H9 (cell line): ENCODE measurements around the gene MEF2C. TPM values are rescaled to one million over a fixed set of nuclear protein-coding genes. Genes with fewer than 3 reads are reported as not detected.

Experiments used
- DNase-seq: peaks from one replicate; pipeline ENCODE4 v3.0.0-alpha.2; 2017
- H2AFZ ChIP-seq: one replicate; pipeline ENCODE4 v1.6.1; 2013; ENCODE audit warnings: mild to moderate bottlenecking, low read length, control low read depth, moderate library complexity
- H2AK5ac ChIP-seq: 2 replicates; pipeline ENCODE4 v1.6.1; 2013; ENCODE audit warnings: low read length, control low read depth, mixed read lengths; ENCODE audit not compliant: insufficient read length
- H2BK120ac ChIP-seq: one replicate; pipeline ENCODE4 v1.6.1; 2013; ENCODE audit warnings: low read depth, mild to moderate bottlenecking, low read length, control low read depth, inconsistent platforms; ENCODE audit not compliant: poor library complexity, severe bottlenecking
- H2BK12ac ChIP-seq: 2 replicates; pipeline ENCODE4 v1.6.1; 2013; ENCODE audit warnings: low read length, control low read depth, mixed read lengths, low read depth; ENCODE audit not compliant: insufficient read length
- H2BK15ac ChIP-seq: 2 replicates; pipeline ENCODE4 v1.6.1; 2013; ENCODE audit warnings: low read depth, low read length, control low read depth
- H2BK20ac ChIP-seq: one replicate; pipeline ENCODE4 v1.6.1; 2013; ENCODE audit warnings: low read depth, mild to moderate bottlenecking, low read length, control low read depth, inconsistent platforms; ENCODE audit not compliant: poor library complexity, severe bottlenecking
- H2BK5ac ChIP-seq: 2 replicates; pipeline ENCODE4 v1.6.1; 2013; ENCODE audit warnings: low read length, control low read depth, mixed read lengths; ENCODE audit not compliant: insufficient read length
- H3K14ac ChIP-seq: 2 replicates; pipeline ENCODE4 v1.6.1; 2013; ENCODE audit warnings: low read length, control low read depth; ENCODE audit not compliant: insufficient read depth
- H3K18ac ChIP-seq: 2 replicates; pipeline ENCODE4 v1.6.1; 2013; ENCODE audit warnings: low read depth, mild to moderate bottlenecking, mixed read lengths, low read length, control low read depth; ENCODE audit not compliant: insufficient read length
- H3K23ac ChIP-seq: 2 replicates; pipeline ENCODE4 v1.6.1; 2013; ENCODE audit warnings: low read length, control low read depth, mixed read lengths, low read depth; ENCODE audit not compliant: insufficient read length
- H3K23me2 ChIP-seq: 2 replicates; pipeline ENCODE4 v1.6.1; 2013; ENCODE audit warnings: low read depth, mild to moderate bottlenecking, mixed read lengths, low read length, control low read depth; ENCODE audit not compliant: insufficient read length, poor library complexity, severe bottlenecking
- H3K27ac ChIP-seq: 2 replicates; pipeline ENCODE4 v1.5.1; 2013; ENCODE audit warnings: low read length, control low read depth, mixed read lengths, low read depth; ENCODE audit not compliant: insufficient read length
- H3K27me3 ChIP-seq: 2 replicates; pipeline ENCODE4 v1.6.1; 2013; ENCODE audit warnings: low read length, control low read depth, inconsistent platforms; ENCODE audit not compliant: insufficient read depth
- H3K4ac ChIP-seq: 2 replicates; pipeline ENCODE4 v1.6.1; 2013; ENCODE audit warnings: low read depth, mild to moderate bottlenecking, control low read depth, inconsistent platforms, low read length, moderate library complexity
- H3K4me1 ChIP-seq: 2 replicates; pipeline ENCODE4 v1.6.1; 2013; ENCODE audit warnings: low read length, control low read depth, inconsistent platforms; ENCODE audit not compliant: insufficient read depth
- H3K4me2 ChIP-seq: 2 replicates; pipeline ENCODE4 v1.6.1; 2013; ENCODE audit warnings: low read length, control low read depth, mixed read lengths; ENCODE audit not compliant: insufficient read length, insufficient read depth
- H3K56ac ChIP-seq: 2 replicates; pipeline ENCODE4 v1.6.1; 2013; ENCODE audit warnings: low read depth, mild to moderate bottlenecking, mixed read lengths, low read length, control low read depth; ENCODE audit not compliant: insufficient read length
- H3K79me1 ChIP-seq: 2 replicates; pipeline ENCODE4 v1.6.1; 2013; ENCODE audit warnings: low read depth, mild to moderate bottlenecking, moderate library complexity, low read length, control low read depth, inconsistent platforms; ENCODE audit not compliant: insufficient read depth, poor library complexity, severe bottlenecking
- H3K79me2 ChIP-seq: 2 replicates; pipeline ENCODE4 v1.6.1; 2013; ENCODE audit warnings: low read length, control low read depth, inconsistent platforms; ENCODE audit not compliant: insufficient read depth
- H3K9ac ChIP-seq: 2 replicates; pipeline ENCODE4 v1.6.1; 2013; ENCODE audit warnings: low read length, control low read depth, mixed read lengths; ENCODE audit not compliant: insufficient read length; ENCODE audit errors: extremely low read depth
- H3K9me3 ChIP-seq: one replicate; pipeline ENCODE4 v1.6.1; 2013; ENCODE audit warnings: low read depth, low read length, inconsistent platforms; ENCODE audit not compliant: control insufficient read depth
- H3T11ph ChIP-seq: one replicate; pipeline ENCODE4 v1.6.1; 2013; ENCODE audit warnings: mild to moderate bottlenecking, low read length, control low read depth, inconsistent platforms
- H4K20me1 ChIP-seq: one replicate; pipeline ENCODE4 v1.6.1; 2013; ENCODE audit not compliant: control insufficient read depth, insufficient read length, insufficient read depth
- H4K5ac ChIP-seq: 2 replicates; pipeline ENCODE4 v1.6.1; 2013; ENCODE audit warnings: low read depth, mild to moderate bottlenecking, mixed read lengths, low read length, control low read depth; ENCODE audit not compliant: insufficient read length
- H4K8ac ChIP-seq: replicated peaks from 2 replicates; pipeline ENCODE4 v1.6.1; 2013; ENCODE audit warnings: low read length, control low read depth, mixed read lengths, low read depth; ENCODE audit not compliant: insufficient read length
- H4K91ac ChIP-seq: 2 replicates; pipeline ENCODE4 v1.6.1; 2013; ENCODE audit warnings: low read depth, mild to moderate bottlenecking, moderate library complexity, mixed read lengths, low read length, control low read depth; ENCODE audit not compliant: insufficient read length
- H3K27ac Mint-ChIP-seq, 3 experiments: 2 replicates in 2 of 3; 3 replicates in 1 of 3; pipeline ENCODE4 v1.8.0; 2020 to 2021; ENCODE audit warnings: mixed read lengths in 3 of 3, mild to moderate bottlenecking in 1 of 3, moderate library complexity in 1 of 3
- H3K27me3 Mint-ChIP-seq: 2 replicates; pipeline ENCODE4 v1.8.0; 2021; ENCODE audit warnings: low read depth, mild to moderate bottlenecking, moderate library complexity, mixed read lengths
- H3K36me3 Mint-ChIP-seq, 3 experiments: 2 replicates in 2 of 3; 3 replicates in 1 of 3; pipeline ENCODE4 v1.8.0; 2020 to 2021; ENCODE audit warnings: low read depth in 3 of 3, mixed read lengths in 3 of 3; ENCODE audit not compliant: insufficient read depth in 1 of 3
- H3K4me1 Mint-ChIP-seq, 2 experiments: 2 replicates each; pipeline ENCODE4 v1.8.0; 2020; ENCODE audit warnings: mixed read lengths in 2 of 2
- H3K4me3 Mint-ChIP-seq, 2 experiments: 2 replicates in 1 of 2; 3 replicates in 1 of 2; pipeline ENCODE4 v1.8.0; 2020 to 2021; ENCODE audit warnings: mild to moderate bottlenecking in 2 of 2, mixed read lengths in 2 of 2, moderate library complexity in 1 of 2
- H3K9me3 Mint-ChIP-seq, 2 experiments: 2 replicates in 1 of 2; 3 replicates in 1 of 2; pipeline ENCODE4 v1.8.0; 2020; ENCODE audit warnings: mild to moderate bottlenecking in 2 of 2, mixed read lengths in 2 of 2, moderate library complexity in 1 of 2
- WGBS: extraction: QIAGEN DNeasy Blood & Tissue Kit; methylation state at CpG from one replicate; pipeline ENCODE4 v1.1.7; 2013; ENCODE audit warnings: missing lambda C conversion rate, low lambda C conversion rate, mixed read lengths; ENCODE audit not compliant: insufficient read length; ENCODE audit errors: extremely low coverage; 5-methylcytosine and 5-hydroxymethylcytosine counted together
- total RNA-seq: library from RNA; stranded (reverse); gene quantifications from 2 replicates; pipeline ENCODE4 v1.2.1, GENCODE V29; 2021
- TF ChIP-seq, protein P1 (sequence below): fragments of 200-600 bp; sonication (generic); conservative IDR thresholded peaks from 3 replicates; pipeline ENCODE4 v1.8.0; 2021; ENCODE audit warnings: antibody characterized with exemption, mild to moderate bottlenecking

The MEF2C gene
- total RNA-seq, 1 experiment from 2014 or later = 0.11 TPM

DNA sequence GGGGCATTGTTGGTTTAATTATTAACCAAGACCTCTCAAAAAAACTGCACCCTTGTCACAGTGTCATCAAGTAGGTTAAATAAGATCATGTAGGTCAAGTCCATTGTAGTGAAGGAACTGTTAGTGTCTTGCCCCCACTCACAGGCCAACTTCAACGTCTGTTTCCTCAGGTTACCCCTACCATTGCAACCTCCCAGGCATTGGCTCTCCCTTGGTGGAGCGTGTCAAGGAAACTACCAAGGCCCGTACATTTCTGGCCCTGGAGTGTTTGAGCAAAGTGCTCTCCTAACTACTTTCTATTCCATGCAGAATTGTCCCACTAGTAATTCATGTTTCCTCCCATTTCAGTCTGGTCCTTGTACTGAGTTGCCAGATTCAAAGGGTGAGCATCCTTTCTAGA lies 167.5 kb downstream of the MEF2C start:
- no peak overlapping the region for H2AFZ ChIP-seq
- H2BK12ac ChIP-seq = no peak overlapping the region
- H3K27ac Mint-ChIP-seq = no peak overlapping the region
- H3T11ph ChIP-seq = no peak overlapping the region
- no peaks in the 10 kb centered on the region for H3K23me2 ChIP-seq
- no peaks in the 10 kb centered on the region; the same call in 1 of the 2 replicates for H3K27me3 Mint-ChIP-seq
- H3K27me3 ChIP-seq = no peaks in the 10 kb centered on the region
- no peak overlapping the region for H3K9ac ChIP-seq
- no peak overlapping the region for H2BK120ac ChIP-seq
- no peaks in the 10 kb centered on the region for H3K79me2 ChIP-seq
- WGBS = no CpG with 5 or more reads among the region's 3 CpGs
- H3K4me2 ChIP-seq = no peak overlapping the region
- no peak overlapping the region for H4K8ac ChIP-seq
- H3K18ac ChIP-seq = no peak overlapping the region
- no peak overlapping the region for H3K4me3 Mint-ChIP-seq
- H3K4ac ChIP-seq = no peak overlapping the region
- H3K56ac ChIP-seq = no peak overlapping the region
- H2AK5ac ChIP-seq = no peak overlapping the region
- no peaks in the 10 kb centered on the region for H4K20me1 ChIP-seq
- no peaks in the 10 kb centered on the region; a peak in 1 of 7 replicates for H3K36me3 Mint-ChIP-seq
- H3K4me1 Mint-ChIP-seq = no peaks in the 10 kb centered on the region
- no peak overlapping the region for H2BK20ac ChIP-seq
- no peaks in the 10 kb centered on the region for H3K9me3 Mint-ChIP-seq
- no peak overlapping the region for H4K91ac ChIP-seq
- H3K27ac ChIP-seq = no peak overlapping the region
- DNase-seq = no peak
- no peak overlapping the region for H4K5ac ChIP-seq
- no peak overlapping the region for H2BK15ac ChIP-seq
- H3K4me1 ChIP-seq = no peaks in the 10 kb centered on the region; the same call in 1 of the 2 replicates
- TF ChIP-seq, protein P1, sequence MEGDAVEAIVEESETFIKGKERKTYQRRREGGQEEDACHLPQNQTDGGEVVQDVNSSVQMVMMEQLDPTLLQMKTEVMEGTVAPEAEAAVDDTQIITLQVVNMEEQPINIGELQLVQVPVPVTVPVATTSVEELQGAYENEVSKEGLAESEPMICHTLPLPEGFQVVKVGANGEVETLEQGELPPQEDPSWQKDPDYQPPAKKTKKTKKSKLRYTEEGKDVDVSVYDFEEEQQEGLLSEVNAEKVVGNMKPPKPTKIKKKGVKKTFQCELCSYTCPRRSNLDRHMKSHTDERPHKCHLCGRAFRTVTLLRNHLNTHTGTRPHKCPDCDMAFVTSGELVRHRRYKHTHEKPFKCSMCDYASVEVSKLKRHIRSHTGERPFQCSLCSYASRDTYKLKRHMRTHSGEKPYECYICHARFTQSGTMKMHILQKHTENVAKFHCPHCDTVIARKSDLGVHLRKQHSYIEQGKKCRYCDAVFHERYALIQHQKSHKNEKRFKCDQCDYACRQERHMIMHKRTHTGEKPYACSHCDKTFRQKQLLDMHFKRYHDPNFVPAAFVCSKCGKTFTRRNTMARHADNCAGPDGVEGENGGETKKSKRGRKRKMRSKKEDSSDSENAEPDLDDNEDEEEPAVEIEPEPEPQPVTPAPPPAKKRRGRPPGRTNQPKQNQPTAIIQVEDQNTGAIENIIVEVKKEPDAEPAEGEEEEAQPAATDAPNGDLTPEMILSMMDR = no peak
- H3K23ac ChIP-seq = no peak overlapping the region
- no peaks in the 10 kb centered on the region for H3K79me1 ChIP-seq
- no peak overlapping the region for H3K14ac ChIP-seq
- no peaks in the 10 kb centered on the region for H3K9me3 ChIP-seq
- H2BK5ac ChIP-seq = no peak overlapping the region
